CD4-positive, alpha-beta T cell (primary cell): ENCODE measurements around the gene SVIP. TPM values are rescaled to one million over a fixed set of nuclear protein-coding genes. Genes with fewer than 3 reads are reported as not detected.

ENCODE experiments used
- ATAC-seq: fragments of 200-7000 bp; cut with Tn5 transposase; one replicate; pipeline ENCODE4 v1.10.0; 2022; ENCODE audit warnings: mild to moderate bottlenecking; ENCODE audit not compliant: poor library complexity
- CTCF ChIA-PET: fragments of 350-600 bp; sonication (Branson Sonifier 250); formaldehyde crosslinking; loops from one replicate; lab custom pipeline; 2021; ENCODE audit warnings: antibody characterized with exemption, inconsistent platforms; lab: Charles Lee
- POLR2A ChIA-PET: fragments of 350-600 bp; sonication (Branson Sonifier 250); formaldehyde crosslinking; loops from one replicate; lab custom pipeline; 2021; ENCODE audit warnings: antibody characterized with exemption, inconsistent platforms; lab: Charles Lee
- DNase-seq, 14 experiments: peaks; one replicate each; pipeline ENCODE4 v3.0.0-alpha.2; 2013 to 2020; ENCODE audit warnings: mixed read lengths in 2 of 14
- H3K27ac ChIP-seq, 2 donors: one replicate each; pipeline versions ENCODE4 v1.5.1 to v1.7.0; 2013; ENCODE audit warnings: low read length in 2 of 2, low read depth in 1 of 2, mild to moderate bottlenecking in 1 of 2
- H3K27me3 ChIP-seq, 2 experiments: 1 replicate in 1 of 2; 2 replicates in 1 of 2; pipeline versions ENCODE4 v1.6.1 to v1.7.0; 2013; ENCODE audit warnings: low read length in 2 of 2, control low read depth in 1 of 2, mild to moderate bottlenecking in 1 of 2, moderate library complexity in 1 of 2; ENCODE audit not compliant: insufficient read depth in 2 of 2, control insufficient read depth in 1 of 2
- H3K36me3 ChIP-seq: one replicate; pipeline ENCODE4 v1.6.1; 2013; ENCODE audit warnings: low read length, control low read depth; ENCODE audit not compliant: insufficient read depth
- H3K4me1 ChIP-seq: one replicate; pipeline ENCODE4 v1.6.1; 2013; ENCODE audit warnings: low read length, control low read depth; ENCODE audit not compliant: insufficient read depth
- H3K4me3 ChIP-seq: one replicate; pipeline ENCODE4 v1.5.1; 2013; ENCODE audit warnings: mild to moderate bottlenecking, low read length, moderate library complexity
- H3K9me3 ChIP-seq, 2 experiments: 1 replicate in 1 of 2; 2 replicates in 1 of 2; pipeline versions ENCODE4 v1.6.1 to v1.7.0; 2013; ENCODE audit warnings: low read length in 2 of 2, mild to moderate bottlenecking in 2 of 2, control low read depth in 1 of 2, moderate library complexity in 1 of 2; ENCODE audit not compliant: control insufficient read depth in 1 of 2, insufficient read depth in 1 of 2
- H3K27ac Mint-ChIP-seq: one replicate; pipeline ENCODE4 v1.8.0; 2020; ENCODE audit warnings: mixed read lengths
- H3K27me3 Mint-ChIP-seq: one replicate; pipeline ENCODE4 v1.8.0; 2021; ENCODE audit warnings: mixed read lengths
- H3K36me3 Mint-ChIP-seq: one replicate; pipeline ENCODE4 v1.8.0; 2021; ENCODE audit warnings: low read depth, mixed read lengths
- H3K4me1 Mint-ChIP-seq: one replicate; pipeline ENCODE4 v1.8.0; 2021; ENCODE audit warnings: low read depth, mixed read lengths
- H3K4me3 Mint-ChIP-seq: one replicate; pipeline ENCODE4 v1.8.0; 2020; ENCODE audit warnings: mild to moderate bottlenecking, mixed read lengths
- H3K9me3 Mint-ChIP-seq: one replicate; pipeline ENCODE4 v1.8.0; 2020; ENCODE audit warnings: mixed read lengths
- CTCF ChIP-seq: fragments of 200-600 bp; IDR thresholded peaks from one replicate; pipeline ENCODE4 v1.8.0; 2022; ENCODE audit warnings: antibody characterized with exemption, mild to moderate bottlenecking
- intact Hi-C, 2 experiments: fragments of 100-400 bp; cut with DNase I in 1 of 2; cut with micrococcal nuclease in 1 of 2; formaldehyde crosslinking; loops; one replicate each; pipeline versions ENCODE4 v1.15.1 to v1.9.0; 2023 to 2025; cut with DNase I, micrococcal nuclease
- total RNA-seq, 174 experiments: library from RNA in 2 of 174; stranded (reverse) in 2 of 174; gene quantifications; one replicate each; pipeline ENCODE4 v1.2.3 and lab custom pipeline; 2021 to 2026

SVIP gene
- total RNA-seq, 2 experiments from 2014 or later = 58.1 to 67.3 TPM

GRCh38 chr11:22775248-22775647, 54.4 kb downstream of the SVIP start:
- H3K27ac Mint-ChIP-seq = no peak overlapping the region
- H3K27me3 Mint-ChIP-seq = peaks cover 4% of the 10 kb centered on the region
- POLR2A ChIA-PET = no interaction called here
- H3K27ac ChIP-seq = no peak overlapping the region
- no peaks in the 10 kb centered on the region for H3K4me1 ChIP-seq
- no peaks in the 10 kb centered on the region for H3K36me3 ChIP-seq
- no peaks in the 10 kb centered on the region for H3K4me1 Mint-ChIP-seq
- CTCF ChIA-PET = no interaction called here
- H3K27me3 ChIP-seq = peaks cover 0 to 3% of the 10 kb centered on the region in 2 experiments
- no peak for DNase-seq
- no peak for ATAC-seq
- no peaks in the 10 kb centered on the region for H3K36me3 Mint-ChIP-seq
- TF ChIP-seq CTCF = no peak
- H3K9me3 ChIP-seq = no peaks in the 10 kb centered on the region
- intact Hi-C loops = no loop called here
- H3K4me3 ChIP-seq = no peak overlapping the region
- no peak overlapping the region for H3K4me3 Mint-ChIP-seq
- no peaks in the 10 kb centered on the region for H3K9me3 Mint-ChIP-seq

- Histone ChIP-seq H3K4me3 (no peak overlapping the region), H3K4me1 (no peaks in the 10 kb centered on the region), H3K9me3 (no peaks in the 10 kb centered on the region), H3K36me3 (no peaks in the 10 kb centered on the region), H3K27ac (no peak overlapping the region), H3K27me3 (peaks cover 0 to 3% of the 10 kb centered on the region in 2 experiments)
- Mint-ChIP-seq H3K9me3 (no peaks in the 10 kb centered on the region), H3K27me3 (peaks cover 4% of the 10 kb centered on the region), H3K36me3 (no peaks in the 10 kb centered on the region), H3K4me1 (no peaks in the 10 kb centered on the region), H3K27ac (no peak overlapping the region), H3K4me3 (no peak overlapping the region)
- DNase-seq (no peak), ATAC-seq (no peak)
- no peak for TF ChIP-seq CTCF
- intact Hi-C loops = no loop called here
- CTCF ChIA-PET = no interaction called here
- POLR2A ChIA-PET = no interaction called here
Measured at GRCh38 chr11:22774716-22775115, 54.9 kb downstream of the SVIP start.

GRCh38 chr11:22769081-22769480, 60.5 kb downstream of the SVIP start:
- Histone ChIP-seq H3K27ac (no peak overlapping the region), H3K4me3 (no peak overlapping the region), H3K9me3 (no peaks in the 10 kb centered on the region), H3K27me3 (no peaks in the 10 kb centered on the region), H3K4me1 (no peaks in the 10 kb centered on the region), H3K36me3 (no peaks in the 10 kb centered on the region)
- H3K9me3 Mint-ChIP-seq = no peaks in the 10 kb centered on the region
- no peak overlapping the region for H3K4me3 Mint-ChIP-seq
- no peak overlapping the region for H3K27ac Mint-ChIP-seq
- CTCF ChIA-PET = no interaction called here
- DNase-seq (no peak), ATAC-seq (no peak)
- H3K36me3 Mint-ChIP-seq = no peaks in the 10 kb centered on the region
- H3K4me1 Mint-ChIP-seq = no peaks in the 10 kb centered on the region
- intact Hi-C loops = no loop called here
- no peaks in the 10 kb centered on the region for H3K27me3 Mint-ChIP-seq
- no peak for TF ChIP-seq CTCF
- POLR2A ChIA-PET = no interaction called here

Other genes with a start within 250 kb of the SVIP start
- 1 to 10 TPM; 7.2 to 7.4 TPM for gene FANCF, start 204.0 kb downstream of the SVIP start, total RNA-seq
- gene GAS2, start 163.2 kb downstream of the SVIP start, total RNA-seq = 1 to 10 TPM; 2.2 to 2.9 TPM
- gene CCDC179, start 30.7 kb upstream of the SVIP start, total RNA-seq = not detected